ENCODE measurements around the gene CDK15.

Gene CDK15

DNA sequence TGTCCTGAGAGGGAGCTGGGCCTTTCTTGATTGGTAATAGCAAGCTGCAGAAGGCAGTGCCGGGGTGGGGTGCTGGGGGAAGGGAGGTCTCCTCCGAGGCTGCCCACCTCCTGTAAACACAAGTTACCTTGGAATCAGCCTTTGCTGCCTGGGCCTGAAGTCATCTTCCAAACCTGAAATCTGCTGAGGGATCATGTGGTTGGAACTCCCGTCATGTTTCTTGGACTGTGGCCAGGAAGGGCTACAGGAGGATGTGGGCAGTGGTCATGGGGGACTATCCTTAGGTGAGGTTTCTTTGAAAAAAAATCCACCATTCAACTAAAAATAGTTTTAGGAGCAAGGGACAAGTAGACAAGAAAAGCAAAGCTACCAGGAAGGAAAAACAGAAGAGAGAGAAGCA, 74.2 kb downstream of the CDK15 start:
- no peak for DNase-seq

DNA sequence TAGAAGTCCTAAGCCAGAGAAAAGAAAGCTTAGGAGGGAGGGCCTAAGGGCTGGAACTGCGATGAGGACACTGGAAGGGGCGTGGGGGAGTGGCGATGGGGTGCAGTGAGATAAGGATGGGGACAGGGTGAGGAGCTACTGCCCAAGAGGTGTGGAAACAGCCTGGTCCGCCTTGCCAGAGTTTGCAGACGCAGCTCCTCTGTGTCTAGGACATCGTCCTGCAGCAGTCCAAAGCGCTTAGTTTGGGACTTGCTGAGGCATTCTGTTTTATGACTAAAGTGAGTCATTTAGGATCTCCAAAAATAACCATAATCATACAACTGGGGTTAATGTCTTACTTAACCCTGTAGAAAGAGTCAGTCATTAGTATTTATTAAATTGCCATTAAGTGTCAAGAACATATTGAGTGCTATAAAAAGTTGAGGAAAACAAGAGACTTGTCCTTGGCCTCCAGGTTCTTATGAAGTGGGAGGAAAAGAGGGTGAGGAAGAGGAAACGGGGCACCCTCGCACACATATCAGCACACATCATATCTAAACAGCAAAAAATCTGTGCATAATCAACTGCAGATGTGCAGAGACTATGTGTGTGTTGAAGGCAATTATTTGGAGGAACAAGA, 74.8 kb downstream of the CDK15 start:
- no peak for DNase-seq

DNA sequence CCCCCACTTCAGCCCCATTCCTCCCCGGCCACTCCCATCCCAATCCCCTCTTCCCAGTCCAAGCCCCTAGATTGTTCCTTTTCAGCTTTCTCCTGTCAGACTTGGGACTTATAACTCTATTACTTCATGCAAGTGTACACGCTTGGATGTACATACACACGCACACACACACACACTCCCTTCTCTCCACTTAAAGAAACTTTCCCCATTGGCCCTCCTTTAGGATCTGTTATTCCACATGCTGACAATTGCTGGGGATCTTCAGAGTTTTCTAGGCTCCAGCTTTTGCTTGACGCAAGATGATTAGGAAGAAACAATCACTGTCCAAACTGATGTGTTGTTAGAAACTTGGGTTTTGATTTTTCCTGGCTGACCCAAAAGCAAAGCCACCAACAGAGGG, 75.4 kb downstream of the CDK15 start:
- no peak for DNase-seq

DNA sequence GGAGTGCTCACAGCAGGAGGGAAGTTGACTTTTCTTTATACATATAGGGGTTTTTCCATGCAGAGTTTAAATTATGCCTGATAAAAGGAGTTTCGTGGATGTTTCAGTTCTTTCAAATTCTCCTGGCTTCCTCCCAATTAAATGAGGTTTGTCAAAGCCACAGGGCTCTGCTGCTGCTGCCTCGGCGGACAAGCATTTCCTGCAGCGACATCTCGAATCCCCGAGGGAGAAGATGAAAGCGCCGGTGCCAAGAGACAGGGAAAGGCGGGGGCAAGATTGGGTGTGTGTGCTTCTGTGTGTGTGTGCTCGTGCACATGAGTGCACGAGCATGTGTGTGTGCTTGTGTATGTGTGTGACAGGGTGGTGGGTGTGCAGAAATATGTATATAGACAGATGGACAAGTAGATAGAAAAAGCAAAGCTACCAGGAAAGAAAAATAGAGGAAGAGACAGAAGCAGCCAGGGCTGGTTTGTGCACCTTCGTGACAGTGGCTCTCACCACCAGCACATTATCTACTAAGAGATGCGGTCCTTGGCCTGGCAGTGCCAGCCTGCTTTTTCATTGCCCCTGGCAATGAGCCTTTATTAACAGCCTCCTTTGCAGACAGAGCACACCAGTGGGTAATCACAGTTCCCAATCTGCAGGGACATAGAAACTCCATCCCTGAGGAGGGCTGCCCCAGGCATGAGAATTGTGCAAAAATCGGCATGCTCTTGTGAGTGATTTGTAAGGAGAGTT, 76.2 kb downstream of the CDK15 start:
- DNase-seq, result no peak

DNA sequence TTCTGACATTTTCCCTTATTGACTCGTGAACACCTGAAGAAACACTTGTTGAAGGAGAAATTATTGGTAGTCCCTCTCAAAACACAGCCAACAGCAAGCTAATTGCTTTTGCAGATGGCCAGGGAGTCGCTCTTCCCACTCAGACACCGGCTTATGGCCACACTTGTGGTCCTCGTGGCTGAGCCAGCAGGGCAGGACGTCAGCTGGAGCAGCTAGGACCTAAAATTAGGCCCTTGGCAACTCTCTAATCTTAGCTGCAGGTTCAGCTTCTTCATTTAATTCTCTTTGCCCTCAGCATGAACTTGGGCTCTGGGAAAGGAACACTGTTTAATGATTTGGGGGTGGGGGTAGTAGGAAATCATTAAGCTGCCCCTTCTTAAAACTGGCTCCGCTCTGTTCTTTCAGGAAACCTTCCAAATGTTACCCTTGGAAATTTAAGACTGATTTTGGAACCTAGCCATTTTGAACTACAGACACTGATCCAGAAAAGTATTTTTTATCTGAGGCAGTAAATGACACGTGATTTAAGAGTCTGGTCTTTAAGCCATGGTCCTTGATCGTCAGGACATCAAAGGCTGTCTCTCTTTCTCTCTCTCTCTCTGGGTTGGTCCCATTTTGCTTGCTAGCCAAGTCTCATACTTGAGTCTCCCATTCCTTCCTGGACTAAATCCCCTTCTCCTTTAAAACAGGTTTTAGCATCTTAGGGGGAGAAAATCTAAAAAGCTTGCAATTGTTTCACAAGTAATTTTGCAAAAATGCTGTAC, 77.5 kb downstream of the CDK15 start:
- no peak for DNase-seq

DNA sequence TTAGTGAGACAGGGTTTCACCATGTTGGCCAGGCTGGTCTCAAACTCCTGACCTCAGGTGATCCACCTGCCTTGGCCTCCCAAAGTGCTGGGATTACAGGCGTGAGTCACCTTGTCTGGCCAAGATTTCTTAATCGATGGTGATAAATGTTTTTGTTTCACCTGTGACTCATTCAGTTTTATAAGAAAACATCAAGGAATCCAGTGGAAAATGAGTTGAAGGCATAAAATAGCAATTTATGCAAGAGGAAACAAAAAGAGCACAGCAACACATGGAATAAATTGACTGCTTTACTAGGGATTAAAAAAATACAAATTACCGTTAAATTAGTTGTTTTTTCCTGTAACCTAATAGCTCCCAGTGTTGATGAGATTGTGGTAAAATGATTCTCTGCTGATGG, 80.2 kb downstream of the CDK15 start:
- no peak for DNase-seq

DNA sequence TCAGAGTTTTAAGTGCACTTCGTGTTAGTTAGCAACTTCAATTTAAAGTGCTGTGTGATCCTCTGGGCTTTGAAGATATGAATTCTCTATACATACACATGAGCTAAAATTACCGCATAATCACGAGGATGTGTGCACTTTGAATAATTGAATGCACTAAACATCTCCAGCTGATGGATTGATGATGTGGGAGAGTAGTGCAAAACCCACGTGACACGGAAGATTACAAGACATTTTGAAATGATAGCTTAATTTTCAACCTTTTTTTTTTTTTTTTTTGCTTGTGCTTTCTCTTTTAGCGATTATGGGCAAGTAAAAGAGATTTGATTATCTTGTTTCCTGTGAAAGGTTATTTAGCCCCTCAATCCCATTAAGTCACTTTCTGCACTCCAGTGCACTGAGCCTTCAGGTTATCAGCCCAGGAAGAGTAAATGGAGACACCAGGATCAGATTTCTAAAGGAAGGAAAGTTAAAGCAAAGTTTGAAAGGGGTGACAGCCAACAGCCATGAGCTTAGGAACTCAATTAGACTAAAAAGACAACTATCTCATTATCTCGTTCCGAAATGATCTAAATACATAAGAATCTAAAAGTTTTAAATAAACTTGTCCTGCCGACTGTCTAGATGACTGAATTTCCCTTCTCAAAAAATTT, 81.6 kb downstream of the CDK15 start:
- no peak for DNase-seq

DNA sequence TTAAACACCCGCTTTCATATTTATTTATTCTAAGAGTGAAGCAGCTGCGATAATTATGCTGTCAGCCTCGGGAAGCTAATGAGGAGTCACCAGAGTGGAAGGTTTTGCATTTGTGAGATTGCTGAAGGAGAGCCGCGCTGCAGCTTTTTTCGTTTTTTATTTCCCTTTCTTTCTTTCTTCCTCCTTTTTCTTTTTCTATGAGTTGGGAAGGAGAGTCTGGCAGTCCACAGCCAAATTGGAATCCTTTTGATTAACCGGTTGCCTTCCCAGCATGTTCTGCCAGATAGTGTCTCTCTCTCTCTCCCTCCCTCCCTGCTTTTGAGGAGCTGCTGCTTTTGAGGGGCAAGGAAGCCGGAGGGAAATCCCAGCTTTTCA, 82.1 kb downstream of the CDK15 start:
- DNase-seq, result no peak

DNA sequence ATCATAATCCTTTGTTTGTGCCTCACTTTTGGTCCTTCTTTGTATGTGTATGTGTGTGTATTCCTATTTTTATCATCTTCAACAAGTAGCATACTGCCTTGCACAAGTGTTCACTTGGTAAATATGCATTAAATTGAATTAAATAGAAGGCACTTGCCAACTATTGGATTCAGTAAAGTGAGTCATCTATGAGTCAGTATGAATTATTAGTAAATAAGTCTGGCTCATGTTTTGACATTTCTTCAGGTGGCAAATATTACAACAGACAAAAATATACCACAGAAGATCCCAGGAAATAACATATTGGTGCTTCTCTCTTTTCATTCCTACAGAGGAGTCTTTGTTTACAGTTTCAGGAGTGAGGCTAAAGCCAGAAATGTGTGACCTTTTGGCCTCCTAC, 84.1 kb downstream of the CDK15 start:
- DNase-seq, result no peak

DNA sequence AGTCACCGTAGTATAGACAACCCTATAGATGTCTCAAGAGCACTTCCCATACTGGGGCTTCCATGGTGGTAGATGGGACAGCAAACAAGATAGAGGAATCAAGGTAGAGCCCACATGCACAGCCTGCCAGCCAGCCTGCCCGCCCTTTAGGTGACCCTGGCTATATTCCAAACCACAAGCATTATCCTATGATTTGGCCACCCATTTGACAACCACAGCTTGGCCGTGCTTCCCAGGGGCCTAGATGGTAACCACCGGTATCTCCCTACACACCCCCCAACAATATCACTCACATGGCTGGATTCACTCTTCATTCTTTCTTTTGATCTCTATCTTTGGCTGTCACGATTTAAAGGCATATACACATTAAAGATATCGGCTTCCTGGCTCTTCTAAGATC, 85.3 kb downstream of the CDK15 start:
- no peak for DNase-seq

DNA sequence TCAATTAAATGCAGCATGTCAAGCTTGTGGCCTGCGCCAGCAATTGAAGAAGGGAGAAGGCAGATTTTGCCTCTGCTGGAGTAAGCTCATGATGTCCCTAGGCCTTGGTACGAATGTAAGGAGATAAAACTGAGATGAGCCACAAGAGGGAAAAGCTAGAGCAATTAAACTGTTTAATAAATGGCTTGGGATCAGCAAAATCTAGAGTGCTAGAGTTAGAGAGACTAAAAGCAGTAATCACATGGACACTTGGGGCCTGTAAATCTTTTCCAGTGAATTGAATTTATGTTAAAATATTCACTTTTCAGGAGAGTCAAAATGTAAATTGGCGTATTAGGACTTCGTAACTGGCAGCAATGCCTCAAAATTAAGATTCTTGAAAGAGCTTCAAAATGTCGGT, 86.2 kb downstream of the CDK15 start:
- no peak for DNase-seq

DNA sequence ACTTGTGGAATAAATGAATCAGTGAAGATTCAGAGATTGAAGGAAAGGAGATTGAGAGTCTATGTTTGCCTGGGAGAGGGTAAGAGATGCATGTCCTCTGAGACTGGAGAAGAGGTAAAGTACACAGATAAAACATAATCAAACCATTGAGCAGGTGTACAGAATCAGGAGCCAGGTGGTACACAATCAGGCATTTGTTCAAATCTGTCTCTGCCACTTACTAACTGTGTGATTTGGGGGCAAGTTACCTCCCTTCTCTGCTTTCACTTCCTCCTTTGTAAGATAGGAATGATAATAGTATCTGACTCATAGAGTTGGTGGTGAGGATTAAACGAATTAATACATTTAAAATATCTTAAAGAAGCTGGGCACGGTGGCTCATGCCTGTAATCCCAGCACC, 94.0 kb downstream of the CDK15 start:
- DNase-seq, result no peak

DNA sequence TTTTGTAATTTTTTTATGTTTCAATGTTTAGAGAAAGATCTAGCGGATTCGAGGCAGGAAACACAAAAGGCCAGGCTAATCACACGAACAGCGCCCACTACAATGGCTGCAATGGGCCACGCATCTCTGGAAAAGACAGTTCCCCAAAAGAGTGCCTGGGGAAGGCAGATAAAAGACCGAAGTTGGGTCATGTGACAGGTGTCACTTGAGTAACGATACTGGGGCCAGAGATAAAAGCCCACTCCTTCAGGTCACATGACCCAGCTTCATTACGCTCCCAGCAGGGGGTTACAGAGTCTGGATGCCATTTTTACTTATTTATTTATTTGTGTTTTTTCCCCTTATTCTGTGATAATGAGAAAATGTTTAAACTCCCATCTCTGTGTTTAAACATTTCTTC, 95.4 kb downstream of the CDK15 start:
- DNase-seq, result no peak

DNA sequence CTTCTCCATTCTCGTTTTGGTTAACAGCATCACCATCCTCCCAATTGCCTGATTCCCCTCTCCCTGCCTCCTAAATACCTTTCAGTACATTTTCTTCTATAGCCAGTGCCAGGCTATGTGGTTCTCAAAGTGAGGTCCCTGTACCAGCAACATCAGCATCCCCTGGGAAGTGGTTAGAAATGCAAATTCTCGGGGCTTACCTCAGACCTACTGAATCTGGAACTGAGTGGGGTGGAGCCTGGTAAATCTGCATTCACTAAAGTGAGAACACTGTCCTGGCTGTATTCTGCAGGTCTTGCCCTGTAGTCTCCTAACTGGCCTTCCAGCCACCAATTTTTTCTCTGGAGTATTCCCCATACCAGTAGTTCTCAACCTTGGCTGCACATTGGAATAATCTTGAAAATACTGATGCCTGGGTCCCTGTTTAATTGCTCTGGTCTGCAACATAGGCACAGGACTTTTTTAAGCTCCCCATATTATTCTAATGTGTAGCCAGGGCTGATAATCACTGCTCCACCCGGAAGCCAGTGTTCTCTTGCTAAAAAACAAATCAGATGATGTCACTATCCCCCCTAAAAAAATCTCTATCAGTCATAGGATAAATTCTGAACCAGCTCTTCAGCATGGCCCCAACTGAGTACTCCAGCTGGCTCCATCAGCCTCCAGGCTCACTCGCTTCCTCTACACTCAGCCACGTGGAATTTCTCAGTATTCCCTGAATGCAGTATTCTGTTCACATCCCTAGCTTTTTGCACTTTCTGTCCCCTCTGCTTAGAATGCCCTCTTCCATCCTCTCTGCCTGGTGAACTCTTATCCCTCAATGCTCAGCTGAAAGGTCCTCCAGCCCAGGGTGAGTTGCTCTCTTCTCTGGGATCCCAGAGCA, 98.4 kb downstream of the CDK15 start:
- DNase-seq, result no peak

DNA sequence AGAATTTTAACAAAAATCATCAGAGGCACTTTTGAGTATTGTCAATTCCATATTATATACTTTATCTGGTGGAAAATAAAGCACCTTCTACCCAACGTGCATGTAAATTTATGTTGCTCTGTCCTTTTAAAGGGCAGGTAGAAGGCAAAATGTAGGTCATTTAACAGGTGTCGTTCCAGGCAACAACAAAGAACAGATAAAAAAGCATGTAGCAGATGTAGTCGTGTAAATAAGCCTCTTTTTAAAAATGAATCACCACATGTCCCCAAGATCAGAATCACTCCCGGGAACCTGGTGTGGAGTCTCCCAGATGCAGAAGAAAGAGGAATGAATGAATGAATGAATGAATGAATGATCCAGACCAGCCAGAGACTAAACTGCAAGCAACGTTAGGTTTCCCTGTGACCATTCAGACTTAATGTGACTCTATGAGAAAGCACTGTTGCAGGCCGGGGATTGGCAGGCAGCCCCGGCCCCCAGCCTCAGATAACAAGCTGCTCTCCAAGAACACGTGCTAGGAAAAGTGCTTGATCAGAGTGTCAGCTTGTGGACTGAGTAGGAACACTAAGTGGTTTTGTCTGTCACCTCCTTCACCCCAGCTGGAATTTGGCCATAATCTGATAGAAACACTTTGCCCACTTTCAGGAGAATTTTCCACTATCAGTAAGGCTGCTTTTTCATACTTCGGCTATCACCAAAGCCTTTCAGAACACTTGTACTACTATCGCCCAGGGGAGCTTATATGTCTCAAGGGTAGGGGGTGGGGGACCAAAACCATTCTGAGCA, 100.6 kb downstream of the CDK15 start:
- DNase-seq, result no peak

DNA sequence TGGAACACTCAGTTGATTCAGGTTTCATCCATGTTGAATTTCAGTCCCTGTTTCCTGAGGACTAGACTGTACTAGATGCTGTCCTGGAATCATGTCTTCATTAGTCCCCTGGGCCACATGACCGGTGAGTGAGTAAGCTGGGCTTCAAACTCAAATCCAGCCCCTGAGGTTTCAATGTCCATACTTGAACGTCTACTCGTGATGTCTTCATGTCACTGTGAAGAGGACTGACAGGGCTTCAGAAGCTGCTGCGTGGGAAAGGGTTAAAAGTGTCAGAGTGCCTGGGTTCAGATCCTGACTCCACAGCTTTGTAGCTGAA, 101.2 kb downstream of the CDK15 start:
- no peak for DNase-seq

DNA sequence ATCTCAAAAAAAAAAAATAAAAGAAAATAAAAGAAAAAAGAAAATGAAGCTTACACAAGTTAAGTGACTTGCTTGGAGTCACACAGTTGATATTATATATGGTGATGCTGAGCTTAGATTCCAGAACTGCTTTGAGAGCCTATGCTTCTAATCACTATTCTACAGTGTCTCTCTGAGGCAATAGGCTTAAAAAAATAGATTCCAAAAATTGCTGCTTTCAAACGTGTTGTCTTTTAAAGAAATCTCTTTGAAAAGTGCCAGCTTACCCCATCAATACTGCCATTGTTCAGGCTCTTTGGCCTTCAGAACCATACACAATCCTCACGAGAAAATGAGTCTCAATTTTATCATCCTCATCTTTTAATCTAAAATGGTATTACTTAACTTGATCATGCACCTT, 102.6 kb downstream of the CDK15 start:
- no peak for DNase-seq

DNA sequence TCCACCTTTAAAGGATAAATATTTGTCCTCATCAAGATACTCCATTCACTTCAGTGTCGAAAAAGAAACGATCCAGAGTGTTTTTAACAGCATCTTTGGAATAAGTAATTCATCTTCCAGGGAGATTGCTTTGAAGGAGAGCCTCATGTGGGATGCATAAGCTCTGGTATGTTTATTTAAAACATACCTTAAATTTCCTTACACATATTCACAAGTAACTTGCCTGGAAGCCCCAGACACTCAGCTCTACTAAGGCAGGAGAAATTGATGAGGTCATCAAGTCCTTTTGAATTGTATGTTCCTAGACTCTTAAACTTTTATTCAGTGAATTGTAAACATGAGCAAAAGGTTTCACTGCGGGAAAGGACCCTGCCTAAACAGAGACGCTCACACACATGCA, 103.0 kb downstream of the CDK15 start:
- no peak for DNase-seq

DNA sequence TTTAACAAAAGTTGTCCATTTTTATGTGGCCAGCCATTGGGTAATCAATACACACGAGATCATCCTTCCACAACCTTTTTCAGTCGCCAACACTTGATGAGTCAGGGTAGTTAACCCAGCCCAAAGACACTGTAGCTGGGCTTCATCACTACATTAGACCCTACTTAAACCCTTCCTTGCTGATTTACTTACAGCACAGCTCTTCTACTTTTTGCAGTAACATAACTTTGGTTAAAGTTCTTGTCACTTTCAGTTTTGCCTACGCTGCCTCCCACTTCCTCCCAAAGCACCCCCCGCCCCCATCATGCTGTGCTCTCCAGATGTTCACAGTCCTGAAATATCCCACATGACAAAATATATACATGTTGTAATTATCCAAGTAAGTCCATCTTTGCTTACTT, 103.6 kb downstream of the CDK15 start:
- no peak for DNase-seq

DNA sequence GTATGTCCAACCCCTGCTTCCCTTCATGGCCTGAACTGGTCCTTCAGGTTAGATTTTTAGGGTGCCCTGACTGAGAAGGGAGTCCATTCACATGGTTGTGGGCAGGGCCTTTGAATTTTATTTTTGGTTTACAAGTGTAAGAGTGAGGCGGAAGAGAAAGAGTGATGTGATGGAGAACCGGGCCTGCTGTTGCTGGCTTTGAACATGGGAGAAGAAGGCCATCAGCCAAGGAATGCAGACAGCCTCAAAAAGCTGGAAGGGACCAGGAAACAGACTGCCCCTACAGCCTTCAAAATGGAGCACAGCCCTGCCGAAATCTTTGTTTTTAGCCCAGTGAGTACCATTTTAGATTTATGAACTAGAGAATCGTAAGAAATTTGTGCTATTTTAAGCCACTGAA, 105.0 kb downstream of the CDK15 start:
- no peak for DNase-seq

DNA sequence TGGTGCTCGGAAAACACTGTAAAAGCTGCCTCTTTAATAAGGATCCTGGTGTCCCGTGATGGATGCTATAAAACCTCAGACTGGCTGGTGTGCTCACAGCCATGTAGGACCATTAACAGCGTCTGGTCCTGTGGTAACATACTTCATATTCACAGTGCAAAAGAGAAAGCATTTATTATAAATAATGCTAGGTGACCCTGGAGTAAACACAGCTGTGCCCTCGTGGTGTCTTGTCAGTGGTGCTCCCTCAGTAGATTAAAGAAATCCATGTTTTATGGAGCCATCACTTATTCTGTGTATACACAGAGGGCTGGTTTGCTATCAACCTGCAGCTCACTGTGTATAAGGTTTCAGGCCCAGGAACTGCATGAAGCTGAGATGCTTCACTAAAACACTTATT, 106.9 kb downstream of the CDK15 start:
- DNase-seq, result no peak

DNA sequence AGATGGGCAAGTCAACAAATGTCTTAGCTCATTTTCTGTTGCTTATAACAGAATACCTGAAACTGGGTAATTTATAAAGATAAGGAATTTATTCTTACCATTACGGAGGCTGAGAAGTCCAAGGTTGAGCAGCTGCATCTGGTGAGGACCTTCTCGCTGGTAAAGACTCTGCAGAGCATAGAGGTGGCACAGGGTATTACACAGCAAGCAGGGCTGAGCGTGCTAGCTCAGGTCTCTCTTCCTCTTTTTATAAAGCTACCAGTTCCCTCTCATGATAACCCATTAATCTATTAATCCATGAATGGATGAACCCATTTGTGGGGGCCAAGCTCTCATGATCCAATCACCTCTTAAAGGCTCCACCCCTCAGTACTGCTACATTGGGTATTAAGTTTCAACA, 109.1 kb downstream of the CDK15 start:
- DNase-seq, result no peak
